Endothelial cell (in vitro differentiated cells): ENCODE results near the gene UAP1. TPM values are rescaled to one million over a fixed set of nuclear protein-coding genes. Genes with fewer than 3 reads are reported as not detected.

Experiments
- DNase-seq: peaks from one replicate; pipeline ENCODE4 v3.0.0; 2021; ENCODE audit warnings: low spot score
- H3K27ac Mint-ChIP-seq: one replicate; pipeline ENCODE4 v1.8.0; 2021; ENCODE audit warnings: mixed read lengths, inconsistent platforms; ENCODE audit not compliant: unreplicated experiment
- H3K27me3 Mint-ChIP-seq: one replicate; pipeline ENCODE4 v1.8.0; 2021; ENCODE audit warnings: mild to moderate bottlenecking, moderate library complexity, mixed read lengths, inconsistent platforms; ENCODE audit not compliant: unreplicated experiment
- H3K36me3 Mint-ChIP-seq: one replicate; pipeline ENCODE4 v1.8.0; 2021; ENCODE audit warnings: mild to moderate bottlenecking, low read depth, mixed read lengths, inconsistent platforms; ENCODE audit not compliant: unreplicated experiment
- H3K4me1 Mint-ChIP-seq: one replicate; pipeline ENCODE4 v1.8.0; 2021; ENCODE audit warnings: mild to moderate bottlenecking, mixed read lengths, inconsistent platforms; ENCODE audit not compliant: unreplicated experiment
- H3K4me3 Mint-ChIP-seq: one replicate; pipeline ENCODE4 v1.8.0; 2021; ENCODE audit warnings: mild to moderate bottlenecking, mixed read lengths, inconsistent platforms; ENCODE audit not compliant: unreplicated experiment
- H3K9me3 Mint-ChIP-seq: one replicate; pipeline ENCODE4 v1.8.0; 2021; ENCODE audit warnings: mixed read lengths, inconsistent platforms; ENCODE audit not compliant: unreplicated experiment
- CTCF ChIP-seq: fragments of 200-600 bp; sonication (generic); IDR thresholded peaks from one replicate; pipeline ENCODE4 v1.5.0; 2021; ENCODE audit warnings: antibody characterized with exemption; ENCODE audit not compliant: unreplicated experiment
- total RNA-seq: library from RNA; stranded (reverse); fragmentation: NEBNext Ultra II Directional; extraction: Animal tissue kit (Norgen Biotek cat#: 25700); gene quantifications from one replicate; pipeline ENCODE4 v1.2.1, GENCODE V29; 2021; ENCODE audit not compliant: unreplicated experiment

UAP1 gene
- total RNA-seq, 1 donor from 2014 or later, result 20.9 TPM

DNA sequence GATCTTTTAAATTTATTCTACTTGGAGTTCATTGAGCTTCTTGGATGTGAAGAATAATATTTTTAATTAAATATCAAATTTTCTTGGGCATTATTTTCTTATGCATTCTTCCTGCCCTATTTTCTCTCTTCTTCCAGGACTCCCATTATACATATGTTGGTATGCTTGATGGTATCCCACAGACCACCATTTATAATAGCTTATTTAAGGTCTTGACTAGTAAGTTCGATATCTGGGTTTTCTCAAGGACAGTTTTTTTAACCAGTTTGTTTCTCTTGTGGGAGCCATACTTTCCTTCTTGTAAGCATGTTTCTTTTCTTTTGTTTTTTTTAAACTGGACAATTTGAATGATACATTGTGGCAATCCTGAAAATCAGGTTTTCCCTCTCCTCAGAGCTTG is 55.3 kb downstream of the UAP1 start:
- no peak overlapping the region for H3K27ac Mint-ChIP-seq
- no peak for DNase-seq
- peaks cover 2% of the 10 kb centered on the region for H3K4me1 Mint-ChIP-seq
- TF ChIP-seq CTCF, result no peak
- no peak overlapping the region for H3K4me3 Mint-ChIP-seq
- no peaks in the 10 kb centered on the region for H3K27me3 Mint-ChIP-seq
- H3K9me3 Mint-ChIP-seq, result no peaks in the 10 kb centered on the region
- H3K36me3 Mint-ChIP-seq, result peaks cover 3% of the 10 kb centered on the region

- Mint-ChIP-seq H3K36me3 (peaks cover 3% of the 10 kb centered on the region), H3K27me3 (no peaks in the 10 kb centered on the region), H3K27ac (no peak overlapping the region), H3K4me1 (peaks cover 2% of the 10 kb centered on the region), H3K9me3 (no peaks in the 10 kb centered on the region), H3K4me3 (no peak overlapping the region)
- no peak for DNase-seq
- no peak for TF ChIP-seq CTCF
Measured at GRCh38 chr1:162617513-162617912, 56.0 kb downstream of the UAP1 start.

DNA sequence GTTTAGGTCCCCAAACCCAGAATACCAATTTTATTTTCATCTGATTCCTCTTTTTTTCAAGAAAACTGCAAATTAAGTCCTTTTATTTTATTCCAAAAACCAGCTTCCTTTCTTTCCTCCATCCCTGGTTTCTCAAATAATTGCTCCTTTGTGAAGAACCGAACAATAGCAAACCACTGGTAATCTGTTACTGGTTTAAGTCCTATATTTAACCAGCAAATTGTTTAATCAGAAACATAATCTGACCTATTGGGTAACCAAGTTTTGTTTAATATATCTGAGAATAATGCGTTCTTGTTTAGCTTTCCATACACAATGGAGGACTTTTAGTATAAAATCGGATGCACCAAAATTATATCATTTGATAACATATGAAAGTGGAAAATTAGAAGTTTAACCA is 57.6 kb downstream of the UAP1 start:
- peaks cover 3% of the 10 kb centered on the region for H3K36me3 Mint-ChIP-seq
- TF ChIP-seq CTCF, result no peak
- H3K9me3 Mint-ChIP-seq, result no peaks in the 10 kb centered on the region
- H3K4me3 Mint-ChIP-seq, result no peak overlapping the region
- no peak for DNase-seq
- no peak overlapping the region for H3K27ac Mint-ChIP-seq
- no peaks in the 10 kb centered on the region for H3K4me1 Mint-ChIP-seq
- H3K27me3 Mint-ChIP-seq, result no peaks in the 10 kb centered on the region

DNA sequence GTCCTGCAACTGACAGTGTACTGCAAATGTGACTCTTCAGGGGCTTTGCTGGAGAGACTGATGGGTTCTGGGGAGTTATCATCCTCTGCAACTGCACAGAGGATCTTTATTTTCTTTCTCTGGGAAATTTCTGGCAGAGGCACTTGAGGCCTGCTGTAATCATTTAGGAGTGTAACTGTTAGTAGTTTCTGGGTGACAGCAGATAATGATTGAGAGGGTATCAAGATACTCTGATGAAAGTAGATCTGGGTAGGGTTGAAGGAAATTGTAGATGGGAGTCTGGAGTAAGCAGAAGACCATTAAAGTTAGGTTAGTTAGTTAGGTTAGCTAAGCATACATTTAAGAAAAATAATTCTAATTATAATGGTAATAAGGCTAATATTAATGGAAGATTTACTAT is 59.7 kb downstream of the UAP1 start:
- Mint-ChIP-seq H3K36me3 (peaks cover 3% of the 10 kb centered on the region), H3K4me3 (no peak overlapping the region), H3K27ac (no peak overlapping the region), H3K4me1 (no peaks in the 10 kb centered on the region), H3K27me3 (peaks cover 2% of the 10 kb centered on the region), H3K9me3 (no peaks in the 10 kb centered on the region)
- DNase-seq, result no peak
- no peak for TF ChIP-seq CTCF

GRCh38 chr1:162625679-162626078 is 64.2 kb downstream of the UAP1 start:
- Mint-ChIP-seq H3K36me3 (no peaks in the 10 kb centered on the region), H3K9me3 (no peaks in the 10 kb centered on the region), H3K27me3 (peaks cover 2% of the 10 kb centered on the region), H3K27ac (no peak overlapping the region), H3K4me1 (no peaks in the 10 kb centered on the region), H3K4me3 (no peak overlapping the region)
- TF ChIP-seq CTCF, result no peak
- DNase-seq, result no peak
